UCSD-AML1 (cell line): ENCODE measurements around the gene HSD17B11.
"Not testable (repeated sequence)": the region's sequence is repeated elsewhere in the genome, so short reads cannot be mapped to it uniquely, and the experiment has no call there.

Source experiments
- DNase-seq: peaks from one replicate; lab custom pipeline; 2025; ENCODE audit not compliant: unreplicated experiment; lab: John Stamatoyannopoulos, UW

HSD17B11 gene

GRCh38 chr4:87360338-87360935, 30.6 kb downstream of the HSD17B11 start:
- no peak for DNase-seq

- DNase-seq = no peak
Observed at GRCh38 chr4:87359258-87359657, 31.7 kb downstream of the HSD17B11 start.

- no peak for DNase-seq
Observed at GRCh38 chr4:87356832-87357526, 34.0 kb downstream of the HSD17B11 start.

- DNase-seq = no peak
Observed at GRCh38 chr4:87354168-87355102, 36.6 kb downstream of the HSD17B11 start.

- DNase-seq = no peak
Observed at GRCh38 chr4:87353592-87353991, 37.4 kb downstream of the HSD17B11 start.

GRCh38 chr4:87345139-87345538, 45.8 kb downstream of the HSD17B11 start:
- no peak for DNase-seq

GRCh38 chr4:87342872-87343271, 48.1 kb downstream of the HSD17B11 start:
- no peak for DNase-seq

- DNase-seq = not testable (repeated sequence)
Observed at GRCh38 chr4:87341954-87342635, 48.9 kb downstream of the HSD17B11 start.

- DNase-seq = no peak
Observed at GRCh38 chr4:87339440-87339839, 51.5 kb downstream of the HSD17B11 start.

GRCh38 chr4:87337361-87337760, 53.6 kb downstream of the HSD17B11 start:
- DNase-seq = no peak

- no peak for DNase-seq
Observed at GRCh38 chr4:87333267-87333666, 57.7 kb downstream of the HSD17B11 start.

- DNase-seq = no peak
Observed at GRCh38 chr4:87330761-87331160, 60.2 kb downstream of the HSD17B11 start.

GRCh38 chr4:87327136-87327535, 63.9 kb downstream of the HSD17B11 start:
- DNase-seq = no peak

- no peak for DNase-seq
Observed at GRCh38 chr4:87326460-87326859, 64.5 kb downstream of the HSD17B11 start.

GRCh38 chr4:87322754-87323153, 68.2 kb downstream of the HSD17B11 start, which contains the start of gene HSD17B13:
Gene HSD17B13, minus strand, starts transcription at chr4:87322882. Its CDS starts 41 bp downstream, at chr4:87322841.
- no peak for DNase-seq

GRCh38 chr4:87321888-87322287, 69.1 kb downstream of the HSD17B11 start:
- DNase-seq = no peak

GRCh38 chr4:87317527-87317926, 73.5 kb downstream of the HSD17B11 start:
- no peak for DNase-seq

GRCh38 chr4:87316961-87317360, 74.0 kb downstream of the HSD17B11 start:
- DNase-seq = no peak

- not testable (repeated sequence) for DNase-seq
Observed at GRCh38 chr4:87315000-87315399, 76.0 kb downstream of the HSD17B11 start.

- no peak for DNase-seq
Observed at GRCh38 chr4:87313756-87314155, 77.2 kb downstream of the HSD17B11 start.

- DNase-seq = no peak
Observed at GRCh38 chr4:87311684-87312083, 79.3 kb downstream of the HSD17B11 start.
